K562 (cell line): Measurements from ENCODE around the gene C11orf52.

Experiments used
- EHMT2 ChIP-seq: fragments of 450-650 bp; IDR thresholded peaks from 2 replicates; pipeline ENCODE4 v1.6.1; 2018; ENCODE audit warnings: antibody characterized with exemption
- EP300 ChIP-seq: IDR thresholded peaks from 2 replicates; pipeline ENCODE4 v1.6.1; 2012; ENCODE audit warnings: low read length, improper control_type of control experiment
- MYNN ChIP-seq, 2 experiments: sonication (generic); formaldehyde crosslinking in 1 of 2; IDR thresholded peaks; 2 replicates each; pipeline versions ENCODE4 v1.5.0 to v1.6.1; 2016 to 2020; ENCODE audit warnings: antibody characterized with exemption in 1 of 2, missing genetic modification reagents in 1 of 2
- POLR3A ChIP-seq: IDR thresholded peaks from 2 replicates; pipeline ENCODE4 v1.6.1; 2011; ENCODE audit warnings: borderline replicate concordance, mild to moderate bottlenecking, moderate library complexity; ENCODE audit not compliant: insufficient read length, insufficient read depth; ENCODE audit errors: extremely low read depth
- RAD21 ChIP-seq, 2 experiments: fragments of 250-450 bp in 1 of 2; fragments of 450-650 bp in 1 of 2; sonication (Bioruptor Pico) in 1 of 2; formaldehyde crosslinking in 1 of 2; IDR thresholded peaks in 1 of 2; conservative IDR thresholded peaks in 1 of 2; 2 replicates each; pipeline versions ENCODE4 v1.4.0 to v1.8.0; 2020 to 2022; ENCODE audit warnings: mild to moderate bottlenecking in 2 of 2, moderate library complexity in 1 of 2
- RFX1 ChIP-seq: fragments of 450-650 bp; IDR thresholded peaks from 2 replicates; pipeline ENCODE4 v1.6.1; 2016; ENCODE audit warnings: mild to moderate bottlenecking, moderate library complexity
- ZFX ChIP-seq: sonication (generic); formaldehyde crosslinking; IDR thresholded peaks from 2 replicates; pipeline ENCODE4 v1.8.0; 2022; ENCODE audit warnings: mild to moderate bottlenecking, missing genetic modification reagents, moderate library complexity
- ZNF24 ChIP-seq: fragments of 450-650 bp; IDR thresholded peaks from 2 replicates; pipeline ENCODE4 v1.6.1; 2016
- ZNF785 ChIP-seq: fragments of 250-450 bp; sonication (Bioruptor Pico); IDR thresholded peaks from 2 replicates; pipeline ENCODE4 v1.4.0; 2020; ENCODE audit warnings: mild to moderate bottlenecking
- ZSCAN32 ChIP-seq: fragments of 450-650 bp; formaldehyde crosslinking; IDR thresholded peaks from 2 replicates; pipeline ENCODE4 v1.4.0; 2020; ENCODE audit warnings: mild to moderate bottlenecking, moderate library complexity

- no peak for TF ChIP-seq EP300
- TF ChIP-seq ZFX (CRISPR knock-in tag), result no peak
- TF ChIP-seq POLR3A, result no peak
- TF ChIP-seq ZNF24, result no peak
- TF ChIP-seq RAD21 (CRISPR knock-in tag; conservative IDR thresholded peaks at IDR 0.05 in 1 of 2, IDR thresholded peaks at IDR 0.05 in 1 of 2), result no peak
- no peak for TF ChIP-seq RFX1
- TF ChIP-seq EHMT2, result no peak
- TF ChIP-seq ZNF785, result no peak
- no peak for TF ChIP-seq MYNN (IDR thresholded peaks at IDR 0.05)
- TF ChIP-seq MYNN (CRISPR knock-in tag; IDR thresholded peaks at IDR 0.05), result no peak
- no peak for TF ChIP-seq ZSCAN32 (CRISPR knock-in tag)
These were observed 25.4 kb downstream of the C11orf52 start for GRCh38 chr11:111944139-111944538.
